HepG2 (cell line): ENCODE data around the gene FBXO39. TPM values are rescaled to one million over a fixed set of nuclear protein-coding genes. Genes with fewer than 3 reads are reported as not detected.

Source experiments
- BCL6 ChIP-seq: IDR thresholded peaks from 2 replicates; pipeline ENCODE4 v1.6.1; 2016; ENCODE audit warnings: missing genetic modification reagents, missing compliant biosample characterization
- CEBPG ChIP-seq: IDR thresholded peaks from 2 replicates; pipeline ENCODE4 v1.6.1; 2016
- DMAP1 ChIP-seq: IDR thresholded peaks from 2 replicates; pipeline ENCODE4 v1.6.1; 2016
- ETS1 ChIP-seq: sonication (generic); formaldehyde crosslinking; IDR thresholded peaks from 2 replicates; pipeline ENCODE4 v1.4.0; 2020; ENCODE audit warnings: missing genetic modification reagents
- MTA1 ChIP-seq: sonication (generic); formaldehyde crosslinking; IDR thresholded peaks from 2 replicates; pipeline ENCODE4 v1.4.0; 2020; ENCODE audit warnings: missing genetic modification reagents, mild to moderate bottlenecking, borderline replicate concordance
- MYPOP ChIP-seq: sonication (generic); formaldehyde crosslinking; IDR thresholded peaks from 2 replicates; pipeline ENCODE4 v1.8.1; 2023; ENCODE audit warnings: mild to moderate bottlenecking, moderate library complexity, missing genetic modification reagents
- NBN ChIP-seq: fragments of 450-650 bp; conservative IDR thresholded peaks from 2 replicates; pipeline ENCODE4 v1.6.1; 2017
- NONO ChIP-seq, 2 experiments: fragments of 450-650 bp in 1 of 2; sonication (generic) in 1 of 2; formaldehyde crosslinking in 1 of 2; IDR thresholded peaks in 1 of 2; conservative IDR thresholded peaks in 1 of 2; 2 replicates each; pipeline versions ENCODE4 v1.6.1 to v1.8.0; 2017 to 2022; ENCODE audit warnings: mild to moderate bottlenecking in 1 of 2, missing genetic modification reagents in 1 of 2, moderate library complexity in 1 of 2
- RXRB ChIP-seq: IDR thresholded peaks from 2 replicates; pipeline ENCODE4 v1.6.1; 2016; ENCODE audit warnings: borderline replicate concordance, missing genetic modification reagents, missing compliant biosample characterization
- SIX4 ChIP-seq: sonication (generic); formaldehyde crosslinking; IDR thresholded peaks from 2 replicates; pipeline ENCODE4 v1.4.0; 2020; ENCODE audit warnings: missing genetic modification reagents
- STAT6 ChIP-seq: sonication (generic); formaldehyde crosslinking; IDR thresholded peaks from 2 replicates; pipeline ENCODE4 v1.4.0; 2020; ENCODE audit warnings: missing genetic modification reagents, mild to moderate bottlenecking, borderline replicate concordance
- TBX2 ChIP-seq: sonication (generic); formaldehyde crosslinking; IDR thresholded peaks from 2 replicates; pipeline ENCODE4 v1.5.0; 2020; ENCODE audit warnings: missing genetic modification reagents, mild to moderate bottlenecking, borderline replicate concordance
- TCF7 ChIP-seq: sonication (generic); IDR thresholded peaks from 2 replicates; pipeline ENCODE4 v1.6.1; 2016; ENCODE audit warnings: antibody characterized with exemption, low read depth
- ZGPAT ChIP-seq: IDR thresholded peaks from 2 replicates; pipeline ENCODE4 v1.6.1; 2016; ENCODE audit warnings: mild to moderate bottlenecking
- ZNF670 ChIP-seq: sonication (generic); formaldehyde crosslinking; IDR thresholded peaks from 2 replicates; pipeline ENCODE4 v1.8.0; 2022; ENCODE audit warnings: mild to moderate bottlenecking, missing genetic modification reagents, borderline replicate concordance
- polyA plus RNA-seq, 8 experiments: library from polyadenylated mRNA; depleted of rRNA in 3 of 8; stranded (reverse) in 7 of 8; unstranded in 1 of 8; fragments of >200 nt; fragmentation: Illumina TruSeq in 4 of 8; extraction: Trizol in 4 of 8; gene quantifications; 2 replicates each; pipeline versions ENCODE4 v1.2.1 to v1.2.3, GENCODE V29; 2011 to 2016; ENCODE audit warnings: low read depth in 4 of 8, missing spikeins in 1 of 8, mixed read lengths in 1 of 8; ENCODE audit not compliant: insufficient read depth in 1 of 8
- total RNA-seq, 5 experiments: library from RNA; depleted of rRNA; stranded (reverse); fragments of >200 nt; fragmentation: Illumina TruSeq; extraction: Trizol; gene quantifications; 2 replicates each; pipeline ENCODE4 v1.2.3, GENCODE V29; 2016; ENCODE audit warnings: low read depth in 1 of 5

FBXO39 gene
- total and polyA plus RNA-seq, 2 of the 13 experiments (the other 11 are each of a cell fraction or from before 2014, with no cell fraction given) = 0.09 TPM; not detected in 1

- TF ChIP-seq BCL6 (CRISPR knock-in tag) = peak; percentile 48; the same call in 1 of the 2 replicates
- peak; percentile 89 for TF ChIP-seq TBX2 (CRISPR knock-in tag)
- peak; percentile 91 for TF ChIP-seq CEBPG (CRISPR knock-in tag)
- TF ChIP-seq ZGPAT = peak; percentile 63
- TF ChIP-seq MYPOP (CRISPR knock-in tag) = 0 out of 2 replicates have a peak, but pooled peaks have one; percentile 57
- TF ChIP-seq NBN = no peak
- TF ChIP-seq MTA1 = peak; percentile 49; the same call in 1 of the 2 replicates
- 0 out of 2 replicates have a peak, but pooled peaks have one; percentile 35 for TF ChIP-seq STAT6
- TF ChIP-seq DMAP1 (CRISPR knock-in tag) = 0 out of 2 replicates have a peak, but pooled peaks have one; percentile 6
- peak; percentile 90 for TF ChIP-seq SIX4 (CRISPR knock-in tag)
- TF ChIP-seq TCF7 = peak; percentile 67; the same call in 1 of the 2 replicates
- no peak for TF ChIP-seq NONO (IDR thresholded peaks at IDR 0.05)
- TF ChIP-seq NONO (CRISPR knock-in tag; conservative IDR thresholded peaks at IDR 0.05) = 0 out of 2 replicates have a peak, but pooled peaks have one; percentile 45
- TF ChIP-seq ETS1 (CRISPR knock-in tag) = no peak
- TF ChIP-seq RXRB (CRISPR knock-in tag) = peak; percentile 46; the same call in 1 of the 2 replicates
- TF ChIP-seq ZNF670 (CRISPR knock-in tag) = no peak
Measured at GRCh38 chr17:6796017-6796886, 20.2 kb downstream of the FBXO39 start (continued).
